ENCODE measurements around the gene SYT12. TPM values are rescaled to one million over a fixed set of nuclear protein-coding genes. Genes with fewer than 3 reads are reported as not detected.

SYT12 gene
- total RNA-seq, 1 experiment from 2014 or later: 4.8 TPM

- H3K4me1 ChIP-seq (ENCODE audit: insufficient read depth, low read length): peaks cover 48% of the 10 kb centered on the region
- peak within 1 kb of the TSS; percentile 98 for H3K27ac ChIP-seq (ENCODE audit: low read length)
- ChIA-PET POLR2A (ENCODE audit: unreplicated experiment) (no interaction called here), CTCF (interaction anchor here (0.6 kb wide), 1 partner anchor 294 kb away, joined by 3 read pairs; no protein-coding TSS in a partner anchor)
- no peaks in the 10 kb centered on the region for H4K20me1 ChIP-seq (ENCODE audit: low read length)
- peaks cover 43% of the 10 kb centered on the region for H3K79me2 ChIP-seq (ENCODE audit: low read length)
- peak within 1 kb of the TSS; percentile 79 for H2AFZ ChIP-seq (ENCODE audit: low read length)
- no peaks in the 10 kb centered on the region for H3K9me3 ChIP-seq (ENCODE audit: low read length)
- no peaks in the 10 kb centered on the region for H3K27me3 ChIP-seq (ENCODE audit: low read length)
- no peaks in the 10 kb centered on the region for H3K9me2 ChIP-seq (replicated peaks; ENCODE audit: low read length)
- TF ChIP-seq EZH2 (IDR thresholded peaks at IDR 0.05; ENCODE audit: low read length, unreplicated experiment) (no peak), EZH2phosphoT487 (IDR thresholded peaks at IDR 0.05; ENCODE audit: borderline replicate concordance, low read length) (no peak), CTCF (conservative IDR thresholded peaks at IDR 0.05; ENCODE audit: low read depth, low read length) (no peak)
- H3K36me3 ChIP-seq (ENCODE audit: low read depth, low read length): no peaks in the 10 kb centered on the region
- peak; percentile 47 for ATAC-seq
- intact Hi-C loops (cut with micrococcal nuclease): loop anchor here (10.0 kb wide), 2 partner anchors 172 to 188 kb away; no protein-coding TSS in a partner anchor
- DNase-seq: peak; percentile 68
- H3F3A ChIP-seq (ENCODE audit: low read length, unreplicated experiment): peaks cover 3% of the 10 kb centered on the region
- peak within 1 kb of the TSS; percentile 95 for H3K4me2 ChIP-seq (ENCODE audit: low read length)
- peak within 1 kb of the TSS; percentile 77 for H3K4me3 ChIP-seq (ENCODE audit: low read length)
- BruUV-seq (replicated peaks): TSS peak; percentile 87
- H3K9ac ChIP-seq (ENCODE audit: low read length): peak within 1 kb of the TSS; percentile 87
Observed at GRCh38 chr11:67056267-67057204, 33.6 kb downstream of the SYT12 start, which contains the start of gene RHOD. Gene RHOD (plus strand): TSS chr11:67056847. CDS start chr11:67056903, 56 bp downstream.

- Histone ChIP-seq H4K20me1 (ENCODE audit: low read length) (no peaks in the 10 kb centered on the region), H3K36me3 (ENCODE audit: low read depth, low read length) (no peaks in the 10 kb centered on the region), H3K9me3 (ENCODE audit: low read length) (no peaks in the 10 kb centered on the region), H3K79me2 (ENCODE audit: low read length) (peaks cover 43% of the 10 kb centered on the region), H3K9me2 (replicated peaks; ENCODE audit: low read length) (no peaks in the 10 kb centered on the region), H3K4me1 (ENCODE audit: insufficient read depth, low read length) (peaks cover 53% of the 10 kb centered on the region), H3K27ac (ENCODE audit: low read length) (peak overlapping the region; percentile 98), H3K27me3 (ENCODE audit: low read length) (no peaks in the 10 kb centered on the region), H3K9ac (ENCODE audit: low read length) (peak overlapping the region; percentile 87), H3K4me3 (ENCODE audit: low read length) (peak overlapping the region; percentile 77), H3F3A (ENCODE audit: low read length, unreplicated experiment) (peaks cover 3% of the 10 kb centered on the region), H2AFZ (ENCODE audit: low read length) (peak overlapping the region; percentile 79), H3K4me2 (ENCODE audit: low read length) (peak overlapping the region; percentile 95)
- TSS peak; percentile 33 for BruUV-seq (replicated peaks)
- intact Hi-C loops (cut with micrococcal nuclease): loop anchor here (10.0 kb wide), 2 partner anchors 172 to 188 kb away; no protein-coding TSS in a partner anchor
- ChIA-PET POLR2A (ENCODE audit: unreplicated experiment) (no interaction called here), CTCF (no interaction called here)
- peak; percentile 37 for DNase-seq
- TF ChIP-seq CTCF (conservative IDR thresholded peaks at IDR 0.05; ENCODE audit: low read depth, low read length): no peak
- TF ChIP-seq EZH2phosphoT487 (IDR thresholded peaks at IDR 0.05; ENCODE audit: borderline replicate concordance, low read length): no peak
- peak; percentile 0 for ATAC-seq
Observed at GRCh38 chr11:67057205-67057672, 34.3 kb downstream of the SYT12 start.

All from PC-3 (cell line).